OCI-LY1 (cell line): ENCODE measurements around the gene PSG1.
"Not testable (repeated sequence)": the region's sequence is repeated elsewhere in the genome, so short reads cannot be mapped to it uniquely, and the experiment has no call there.

Source experiments
- CTCF ChIP-seq: fragments of 200-600 bp; sonication (generic), shearing (Covaris generic); IDR thresholded peaks from 2 replicates; pipeline ENCODE4 v1.5.1; 2017; ENCODE audit warnings: mild to moderate bottlenecking, antibody characterized with exemption, low read length, moderate library complexity, mixed read lengths
- EZH2 ChIP-seq: fragments of 200-600 bp; sonication (generic), shearing (Covaris generic); IDR thresholded peaks from 2 replicates; pipeline ENCODE4 v1.8.0; 2017; ENCODE audit warnings: borderline replicate concordance, mixed run types, mild to moderate bottlenecking, antibody characterized with exemption, low read length, moderate library complexity, mixed read lengths

GRCh38 chr19:42913516-42913915 lies 34.0 kb upstream of the PSG1 start:
- TF ChIP-seq EZH2, CTCF: not testable (repeated sequence)
